Panc1 (cell line): ENCODE results near the gene PAX7.

Experiments used
- POLR2AphosphoS5 ChIP-seq: IDR thresholded peaks from 2 replicates; pipeline ENCODE4 v1.6.1; 2012; ENCODE audit warnings: mild to moderate bottlenecking, low read depth, low read length, moderate library complexity
- SIN3A ChIP-seq: IDR thresholded peaks from 2 replicates; pipeline ENCODE4 v1.6.1; 2012; ENCODE audit warnings: low read depth, mild to moderate bottlenecking, low read length, moderate library complexity, borderline replicate concordance; ENCODE audit not compliant: insufficient read depth
- TCF7L2 ChIP-seq: IDR thresholded peaks from 2 replicates; pipeline ENCODE4 v1.6.1; 2011; ENCODE audit warnings: mild to moderate bottlenecking, low read depth, low read length, inconsistent platforms
- TF ChIP-seq, protein P1 (sequence below): fragments of 450-650 bp; IDR thresholded peaks from 2 replicates; pipeline ENCODE4 v1.5.1; 2017; ENCODE audit warnings: mild to moderate bottlenecking
- TF ChIP-seq, protein P2 (sequence below), 2 experiments: IDR thresholded peaks; 2 replicates each; pipeline ENCODE4 v1.6.1; 2011 to 2012; ENCODE audit warnings: low read depth in 2 of 2, control low read depth in 1 of 2, low read length in 1 of 2, mild to moderate bottlenecking in 1 of 2, moderate library complexity in 1 of 2; ENCODE audit not compliant: insufficient read depth in 1 of 2

DNA sequence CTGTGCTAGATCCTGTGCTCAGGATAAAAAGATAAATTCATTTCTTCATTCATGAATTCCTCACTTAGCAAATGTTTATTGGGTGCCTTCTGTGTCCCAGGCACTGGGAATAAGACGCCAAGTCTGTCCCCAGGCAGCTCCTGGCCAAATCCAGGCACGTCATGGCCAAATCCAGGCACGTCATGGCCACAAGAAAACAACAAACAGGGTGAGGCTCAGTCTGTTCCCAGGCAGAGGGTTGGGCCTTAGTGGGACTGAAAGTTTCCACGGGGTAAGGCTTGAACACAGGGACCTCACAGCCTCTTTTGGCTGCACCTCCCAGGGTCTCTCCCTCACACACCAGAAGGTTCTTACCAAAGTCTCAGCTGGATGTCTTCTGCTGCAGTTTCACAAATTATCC lies 95.7 kb downstream of the PAX7 start:
- TF ChIP-seq, protein P1, sequence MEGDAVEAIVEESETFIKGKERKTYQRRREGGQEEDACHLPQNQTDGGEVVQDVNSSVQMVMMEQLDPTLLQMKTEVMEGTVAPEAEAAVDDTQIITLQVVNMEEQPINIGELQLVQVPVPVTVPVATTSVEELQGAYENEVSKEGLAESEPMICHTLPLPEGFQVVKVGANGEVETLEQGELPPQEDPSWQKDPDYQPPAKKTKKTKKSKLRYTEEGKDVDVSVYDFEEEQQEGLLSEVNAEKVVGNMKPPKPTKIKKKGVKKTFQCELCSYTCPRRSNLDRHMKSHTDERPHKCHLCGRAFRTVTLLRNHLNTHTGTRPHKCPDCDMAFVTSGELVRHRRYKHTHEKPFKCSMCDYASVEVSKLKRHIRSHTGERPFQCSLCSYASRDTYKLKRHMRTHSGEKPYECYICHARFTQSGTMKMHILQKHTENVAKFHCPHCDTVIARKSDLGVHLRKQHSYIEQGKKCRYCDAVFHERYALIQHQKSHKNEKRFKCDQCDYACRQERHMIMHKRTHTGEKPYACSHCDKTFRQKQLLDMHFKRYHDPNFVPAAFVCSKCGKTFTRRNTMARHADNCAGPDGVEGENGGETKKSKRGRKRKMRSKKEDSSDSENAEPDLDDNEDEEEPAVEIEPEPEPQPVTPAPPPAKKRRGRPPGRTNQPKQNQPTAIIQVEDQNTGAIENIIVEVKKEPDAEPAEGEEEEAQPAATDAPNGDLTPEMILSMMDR, result no peak
- no peak for TF ChIP-seq TCF7L2
- TF ChIP-seq SIN3A, result no peak
- TF ChIP-seq, protein P2, sequence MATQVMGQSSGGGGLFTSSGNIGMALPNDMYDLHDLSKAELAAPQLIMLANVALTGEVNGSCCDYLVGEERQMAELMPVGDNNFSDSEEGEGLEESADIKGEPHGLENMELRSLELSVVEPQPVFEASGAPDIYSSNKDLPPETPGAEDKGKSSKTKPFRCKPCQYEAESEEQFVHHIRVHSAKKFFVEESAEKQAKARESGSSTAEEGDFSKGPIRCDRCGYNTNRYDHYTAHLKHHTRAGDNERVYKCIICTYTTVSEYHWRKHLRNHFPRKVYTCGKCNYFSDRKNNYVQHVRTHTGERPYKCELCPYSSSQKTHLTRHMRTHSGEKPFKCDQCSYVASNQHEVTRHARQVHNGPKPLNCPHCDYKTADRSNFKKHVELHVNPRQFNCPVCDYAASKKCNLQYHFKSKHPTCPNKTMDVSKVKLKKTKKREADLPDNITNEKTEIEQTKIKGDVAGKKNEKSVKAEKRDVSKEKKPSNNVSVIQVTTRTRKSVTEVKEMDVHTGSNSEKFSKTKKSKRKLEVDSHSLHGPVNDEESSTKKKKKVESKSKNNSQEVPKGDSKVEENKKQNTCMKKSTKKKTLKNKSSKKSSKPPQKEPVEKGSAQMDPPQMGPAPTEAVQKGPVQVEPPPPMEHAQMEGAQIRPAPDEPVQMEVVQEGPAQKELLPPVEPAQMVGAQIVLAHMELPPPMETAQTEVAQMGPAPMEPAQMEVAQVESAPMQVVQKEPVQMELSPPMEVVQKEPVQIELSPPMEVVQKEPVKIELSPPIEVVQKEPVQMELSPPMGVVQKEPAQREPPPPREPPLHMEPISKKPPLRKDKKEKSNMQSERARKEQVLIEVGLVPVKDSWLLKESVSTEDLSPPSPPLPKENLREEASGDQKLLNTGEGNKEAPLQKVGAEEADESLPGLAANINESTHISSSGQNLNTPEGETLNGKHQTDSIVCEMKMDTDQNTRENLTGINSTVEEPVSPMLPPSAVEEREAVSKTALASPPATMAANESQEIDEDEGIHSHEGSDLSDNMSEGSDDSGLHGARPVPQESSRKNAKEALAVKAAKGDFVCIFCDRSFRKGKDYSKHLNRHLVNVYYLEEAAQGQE (IDR thresholded peaks at IDR 0.05; ENCODE audit: insufficient read depth in 1 of 2, low read depth in 2 of 2, low read length in 1 of 2), result no peak
- no peak for TF ChIP-seq POLR2AphosphoS5
